ENCODE measurements around the gene BAZ1B.

Gene BAZ1B

DNA sequence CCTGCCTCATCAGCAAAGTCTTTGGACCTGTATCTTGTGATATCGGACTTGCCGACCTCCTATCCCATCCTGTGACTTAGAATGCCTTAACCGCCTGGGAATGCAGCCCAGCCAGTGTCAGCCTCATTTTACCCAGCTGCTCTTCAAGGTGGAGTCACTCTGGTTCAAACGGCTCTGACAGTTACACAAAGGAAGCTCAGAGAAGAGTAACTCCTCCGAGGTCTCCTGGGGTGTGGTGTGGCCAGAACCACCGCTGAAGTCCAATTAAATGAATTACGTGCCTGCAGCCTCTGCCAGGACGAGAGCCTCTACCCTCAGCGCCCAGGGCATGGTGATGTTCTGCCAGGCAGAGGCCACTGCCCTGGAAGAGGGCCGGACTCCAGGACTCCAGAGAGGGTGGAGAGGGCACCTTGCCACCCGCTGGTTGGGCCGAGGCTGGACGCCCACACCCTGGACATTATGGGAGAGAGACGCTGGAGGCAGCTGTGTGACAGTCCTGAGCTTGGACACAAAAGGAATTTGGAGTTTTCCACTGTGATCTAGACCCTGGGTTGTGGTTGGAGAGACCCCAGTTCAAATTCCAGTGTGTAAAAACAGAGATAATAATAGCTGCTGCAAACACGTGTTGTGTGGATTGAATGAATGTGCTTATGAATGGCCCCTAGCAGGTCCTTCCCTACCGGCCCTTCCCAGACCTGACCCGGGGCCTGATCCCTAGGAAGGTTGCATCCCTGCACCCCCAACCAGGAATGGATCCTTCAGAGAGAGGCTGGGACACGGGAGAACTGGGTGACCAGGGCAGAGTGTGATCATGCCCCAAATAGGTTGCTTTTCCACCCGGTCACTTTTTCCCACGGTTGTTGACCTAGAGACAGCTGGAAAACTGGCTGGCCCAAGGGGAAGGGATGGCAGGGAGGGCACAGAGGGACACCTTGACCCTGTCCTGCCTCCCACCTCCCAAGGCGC is 126.3 kb downstream of the BAZ1B start:
- TF ChIP-seq GATA2 (IDR thresholded peaks at IDR 0.05; ENCODE audit: low read depth, low read length): no peak
- TF ChIP-seq GATA3 (IDR thresholded peaks at IDR 0.05; ENCODE audit: low read depth, low read length): no peak

- TF ChIP-seq GATA3 (IDR thresholded peaks at IDR 0.05; ENCODE audit: low read depth, low read length) (no peak), GATA2 (IDR thresholded peaks at IDR 0.05; ENCODE audit: low read depth, low read length) (no peak)
Measured at GRCh38 chr7:73394422-73394821, 127.7 kb downstream of the BAZ1B start.

GRCh38 chr7:73391396-73391795 is 130.7 kb downstream of the BAZ1B start:
- no peak for TF ChIP-seq GATA2 (IDR thresholded peaks at IDR 0.05; ENCODE audit: low read depth, low read length)
- no peak for TF ChIP-seq GATA3 (IDR thresholded peaks at IDR 0.05; ENCODE audit: low read depth, low read length)
